Measurements from ENCODE around the gene HSPA1A. TPM values are rescaled to one million over a fixed set of nuclear protein-coding genes. Genes with fewer than 3 reads are reported as not detected.

HSPA1A gene
- polyA plus RNA-seq, 1 donor (not counting 4 experiments of a cell fraction or from before 2014, with no cell fraction given), result 110 TPM

DNA sequence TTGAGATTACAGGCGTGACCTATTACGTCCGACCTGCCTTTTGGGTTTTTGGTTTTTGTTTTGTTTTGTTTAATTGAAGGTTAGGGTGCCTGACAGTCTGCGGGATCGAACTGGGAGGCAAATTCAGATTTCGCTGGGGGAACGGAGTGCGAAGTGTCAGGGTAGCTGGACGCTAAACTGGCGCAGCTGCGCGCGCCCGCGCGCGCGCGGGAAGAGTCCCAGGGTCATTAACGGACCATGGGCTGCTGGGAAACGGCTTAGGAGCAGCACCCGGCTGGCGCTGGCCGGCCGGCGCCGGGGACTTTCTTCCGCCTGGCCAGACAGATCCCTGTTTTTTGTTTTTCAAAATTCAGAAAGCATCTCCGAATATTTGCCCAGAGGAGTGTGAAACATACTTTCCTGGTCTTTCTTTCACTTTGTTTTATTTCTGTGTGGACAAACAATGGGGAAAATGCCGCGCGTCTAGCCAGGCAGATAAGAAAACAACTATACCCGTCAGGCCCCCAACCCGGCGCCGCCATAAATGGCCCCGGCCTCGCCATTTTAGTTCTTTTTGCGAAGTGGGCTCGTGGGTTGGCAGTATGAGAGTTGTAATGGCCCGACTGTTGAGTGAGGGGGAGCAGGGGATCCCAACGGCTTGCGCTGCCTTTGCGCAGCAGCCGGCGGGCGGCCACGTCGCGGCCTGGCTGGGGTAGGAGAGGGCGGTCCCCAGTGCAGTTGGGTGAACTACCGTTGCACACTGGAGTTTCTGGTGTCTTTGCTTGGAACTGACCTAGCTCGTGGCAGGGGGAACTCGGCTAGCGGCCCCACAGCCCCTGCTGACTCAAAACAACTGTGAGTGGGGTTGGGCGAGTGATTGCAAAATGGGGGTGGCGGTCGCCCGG, 19.3 kb downstream of the HSPA1A start:
- Histone ChIP-seq H3K9me3 (ENCODE audit: control insufficient read depth, low read depth, low read length) (no peaks in the 10 kb centered on the region), H3K36me3 (ENCODE audit: control insufficient read depth in 2 of 2, extremely low read depth in 1 of 2, insufficient read depth in 2 of 2, low read length in 2 of 2) (peaks cover 18 to 33% of the 10 kb centered on the region in 2 experiments), H2AFZ (ENCODE audit: control insufficient read depth, low read length) (peak overlapping the region; percentile 86), H3K4me3 (ENCODE audit: control insufficient read depth in 2 of 3, extremely low read depth in 1 of 3, insufficient read depth in 2 of 3, low read depth in 1 of 3, low read length in 3 of 3) (peak overlapping the region; percentile 78 to 96 (median 92)), H3K79me2 (ENCODE audit: control insufficient read depth, insufficient read depth, low read length) (peaks cover 65% of the 10 kb centered on the region), H3K27ac (ENCODE audit: control insufficient read depth, insufficient read depth, low read length) (peak overlapping the region; percentile 99), H3K4me1 (ENCODE audit: control insufficient read depth, extremely low read depth, insufficient read depth, low read length) (peaks cover 24% of the 10 kb centered on the region), H3K9ac (ENCODE audit: control insufficient read depth, extremely low read depth, insufficient read depth, low read length) (peak overlapping the region; percentile 97), H4K20me1 (ENCODE audit: control insufficient read depth, extremely low read depth, insufficient read depth, low read length) (peaks cover 37% of the 10 kb centered on the region), H3K27me3 (ENCODE audit: control insufficient read depth, extremely low read depth, insufficient read depth, low read length) (no peaks in the 10 kb centered on the region), H3K9me1 (ENCODE audit: control insufficient read depth, extremely low read depth, insufficient read depth, low read length) (peaks cover 2% of the 10 kb centered on the region), H3K4me2 (ENCODE audit: control insufficient read depth, extremely low read depth, insufficient read depth, low read depth, low read length) (peak overlapping the region; percentile 95)
- no peak for DNase-seq (ENCODE audit: low read depth, low spot score)
- dilution Hi-C loops (cut with MboI; ENCODE audit: extremely low pct_ligation_motif_present, low sequenced_read_pairs), result no loop called here
- no peak for FAIRE-seq
- TF ChIP-seq, protein P1, sequence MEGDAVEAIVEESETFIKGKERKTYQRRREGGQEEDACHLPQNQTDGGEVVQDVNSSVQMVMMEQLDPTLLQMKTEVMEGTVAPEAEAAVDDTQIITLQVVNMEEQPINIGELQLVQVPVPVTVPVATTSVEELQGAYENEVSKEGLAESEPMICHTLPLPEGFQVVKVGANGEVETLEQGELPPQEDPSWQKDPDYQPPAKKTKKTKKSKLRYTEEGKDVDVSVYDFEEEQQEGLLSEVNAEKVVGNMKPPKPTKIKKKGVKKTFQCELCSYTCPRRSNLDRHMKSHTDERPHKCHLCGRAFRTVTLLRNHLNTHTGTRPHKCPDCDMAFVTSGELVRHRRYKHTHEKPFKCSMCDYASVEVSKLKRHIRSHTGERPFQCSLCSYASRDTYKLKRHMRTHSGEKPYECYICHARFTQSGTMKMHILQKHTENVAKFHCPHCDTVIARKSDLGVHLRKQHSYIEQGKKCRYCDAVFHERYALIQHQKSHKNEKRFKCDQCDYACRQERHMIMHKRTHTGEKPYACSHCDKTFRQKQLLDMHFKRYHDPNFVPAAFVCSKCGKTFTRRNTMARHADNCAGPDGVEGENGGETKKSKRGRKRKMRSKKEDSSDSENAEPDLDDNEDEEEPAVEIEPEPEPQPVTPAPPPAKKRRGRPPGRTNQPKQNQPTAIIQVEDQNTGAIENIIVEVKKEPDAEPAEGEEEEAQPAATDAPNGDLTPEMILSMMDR (optimal IDR thresholded peaks at IDR 0.05 in 1 of 3, IDR thresholded peaks at IDR 0.05 in 1 of 3, conservative IDR thresholded peaks at IDR 0.05 in 1 of 3; ENCODE audit: extremely low read depth in 1 of 3, insufficient read depth in 2 of 3, low read length in 3 of 3), result no peak
- no peak for TF ChIP-seq EZH2 (IDR thresholded peaks at IDR 0.05; ENCODE audit: low read length)

GRCh38 chr6:31836047-31836473, 20.7 kb downstream of the HSPA1A start:
- Histone ChIP-seq H3K4me2 (ENCODE audit: control insufficient read depth, extremely low read depth, insufficient read depth, low read depth, low read length) (peak overlapping the region; percentile 95), H4K20me1 (ENCODE audit: control insufficient read depth, extremely low read depth, insufficient read depth, low read length) (peaks cover 39% of the 10 kb centered on the region), H3K27me3 (ENCODE audit: control insufficient read depth, extremely low read depth, insufficient read depth, low read length) (no peaks in the 10 kb centered on the region), H3K9me1 (ENCODE audit: control insufficient read depth, extremely low read depth, insufficient read depth, low read length) (peaks cover 2% of the 10 kb centered on the region), H3K36me3 (ENCODE audit: control insufficient read depth in 2 of 2, extremely low read depth in 1 of 2, insufficient read depth in 2 of 2, low read length in 2 of 2) (peaks cover 23 to 37% of the 10 kb centered on the region in 2 experiments), H3K4me1 (ENCODE audit: control insufficient read depth, extremely low read depth, insufficient read depth, low read length) (peaks cover 23% of the 10 kb centered on the region), H3K9me3 (ENCODE audit: control insufficient read depth, low read depth, low read length) (no peaks in the 10 kb centered on the region), H2AFZ (ENCODE audit: control insufficient read depth, low read length) (no peak overlapping the region), H3K4me3 (ENCODE audit: control insufficient read depth in 2 of 3, extremely low read depth in 1 of 3, insufficient read depth in 2 of 3, low read depth in 1 of 3, low read length in 3 of 3) (peak overlapping the region; percentile 78 to 96 (median 92)), H3K9ac (ENCODE audit: control insufficient read depth, extremely low read depth, insufficient read depth, low read length) (peak overlapping the region; percentile 97), H3K79me2 (ENCODE audit: control insufficient read depth, insufficient read depth, low read length) (peaks cover 51% of the 10 kb centered on the region), H3K27ac (ENCODE audit: control insufficient read depth, insufficient read depth, low read length) (peak overlapping the region; percentile 99)
- no peak for FAIRE-seq
- no peak for TF ChIP-seq EZH2 (IDR thresholded peaks at IDR 0.05; ENCODE audit: low read length)
- TF ChIP-seq, protein P1 (optimal IDR thresholded peaks at IDR 0.05 in 1 of 3, IDR thresholded peaks at IDR 0.05 in 1 of 3, conservative IDR thresholded peaks at IDR 0.05 in 1 of 3; ENCODE audit: extremely low read depth in 1 of 3, insufficient read depth in 2 of 3, low read length in 3 of 3), result no peak
- DNase-seq (ENCODE audit: low read depth, low spot score), result no peak
- dilution Hi-C loops (cut with MboI; ENCODE audit: extremely low pct_ligation_motif_present, low sequenced_read_pairs), result no loop called here
